ENCODE measurements around the gene RPTOR. TPM values are rescaled to one million over a fixed set of nuclear protein-coding genes. Genes with fewer than 3 reads are reported as not detected.

Gene RPTOR
- polyA plus RNA-seq, 1 donor (not counting 4 experiments of a cell fraction or from before 2014, with no cell fraction given): 4.0 TPM

- no peaks in the 10 kb centered on the region for H3K27me3 ChIP-seq (ENCODE audit: control insufficient read depth, extremely low read depth, insufficient read depth, low read length)
- TF ChIP-seq EZH2 (IDR thresholded peaks at IDR 0.05; ENCODE audit: low read length) (no peak), CTCF (optimal IDR thresholded peaks at IDR 0.05 in 1 of 3, IDR thresholded peaks at IDR 0.05 in 1 of 3, conservative IDR thresholded peaks at IDR 0.05 in 1 of 3; ENCODE audit: extremely low read depth in 1 of 3, insufficient read depth in 2 of 3, low read length in 3 of 3) (no peak)
- peak; percentile 95 for FAIRE-seq
Observed at GRCh38 chr17:80832888-80833583, 288.4 kb downstream of the RPTOR start.

GRCh38 chr17:80833952-80834892, 289.6 kb downstream of the RPTOR start:
- no peaks in the 10 kb centered on the region for H3K79me2 ChIP-seq (ENCODE audit: control insufficient read depth, insufficient read depth, low read length)
- peaks cover 15% of the 10 kb centered on the region for H3K4me1 ChIP-seq (ENCODE audit: control insufficient read depth, extremely low read depth, insufficient read depth, low read length)
- no peak overlapping the region for H3K4me2 ChIP-seq (ENCODE audit: control insufficient read depth, extremely low read depth, insufficient read depth, low read depth, low read length)
- H2AFZ ChIP-seq (ENCODE audit: control insufficient read depth, low read length): no peak overlapping the region
- DNase-seq (ENCODE audit: low read depth, low spot score) (no peak), FAIRE-seq (no peak)
- H3K9ac ChIP-seq (ENCODE audit: control insufficient read depth, extremely low read depth, insufficient read depth, low read length): no peak overlapping the region
- H3K4me3 ChIP-seq (ENCODE audit: control insufficient read depth in 2 of 3, extremely low read depth in 1 of 3, insufficient read depth in 2 of 3, low read depth in 1 of 3, low read length in 3 of 3): no peak overlapping the region
- no peaks in the 10 kb centered on the region for H3K27me3 ChIP-seq (ENCODE audit: control insufficient read depth, extremely low read depth, insufficient read depth, low read length)
- H3K9me1 ChIP-seq (ENCODE audit: control insufficient read depth, extremely low read depth, insufficient read depth, low read length): no peaks in the 10 kb centered on the region
- H4K20me1 ChIP-seq (ENCODE audit: control insufficient read depth, extremely low read depth, insufficient read depth, low read length): no peaks in the 10 kb centered on the region
- H3K9me3 ChIP-seq (ENCODE audit: control insufficient read depth, low read depth, low read length): no peaks in the 10 kb centered on the region
- no peak overlapping the region for H3K27ac ChIP-seq (ENCODE audit: control insufficient read depth, insufficient read depth, low read length)
- no peak for TF ChIP-seq EZH2 (IDR thresholded peaks at IDR 0.05; ENCODE audit: low read length)
- TF ChIP-seq CTCF (optimal IDR thresholded peaks at IDR 0.05 in 1 of 3, IDR thresholded peaks at IDR 0.05 in 1 of 3, conservative IDR thresholded peaks at IDR 0.05 in 1 of 3; ENCODE audit: extremely low read depth in 1 of 3, insufficient read depth in 2 of 3, low read length in 3 of 3): no peak
- dilution Hi-C loops (cut with MboI; ENCODE audit: extremely low pct_ligation_motif_present, low sequenced_read_pairs): no loop called here
- peaks cover 0 to 7% of the 10 kb centered on the region in 2 experiments for H3K36me3 ChIP-seq (ENCODE audit: control insufficient read depth in 2 of 2, extremely low read depth in 1 of 2, insufficient read depth in 2 of 2, low read length in 2 of 2)

More at GRCh38 chr17:80832888-80833583, 288.4 kb downstream of the RPTOR start:
- Histone ChIP-seq H3K9me1 (ENCODE audit: control insufficient read depth, extremely low read depth, insufficient read depth, low read length) (no peaks in the 10 kb centered on the region), H3K79me2 (ENCODE audit: control insufficient read depth, insufficient read depth, low read length) (no peaks in the 10 kb centered on the region), H3K36me3 (ENCODE audit: control insufficient read depth in 2 of 2, extremely low read depth in 1 of 2, insufficient read depth in 2 of 2, low read length in 2 of 2) (peaks cover 0 to 4% of the 10 kb centered on the region in 2 experiments), H3K9me3 (ENCODE audit: control insufficient read depth, low read depth, low read length) (no peaks in the 10 kb centered on the region), H3K4me2 (ENCODE audit: control insufficient read depth, extremely low read depth, insufficient read depth, low read depth, low read length) (peak overlapping the region; percentile 92), H3K9ac (ENCODE audit: control insufficient read depth, extremely low read depth, insufficient read depth, low read length) (peak overlapping the region; percentile 93), H3K4me1 (ENCODE audit: control insufficient read depth, extremely low read depth, insufficient read depth, low read length) (peaks cover 20% of the 10 kb centered on the region), H3K27ac (ENCODE audit: control insufficient read depth, insufficient read depth, low read length) (peak overlapping the region; percentile 93), H3K4me3 (ENCODE audit: control insufficient read depth in 2 of 3, extremely low read depth in 1 of 3, insufficient read depth in 2 of 3, low read depth in 1 of 3, low read length in 3 of 3) (peak overlapping the region; percentile 27 to 56 (median 41)), H2AFZ (ENCODE audit: control insufficient read depth, low read length) (peak overlapping the region; percentile 86), H4K20me1 (ENCODE audit: control insufficient read depth, extremely low read depth, insufficient read depth, low read length) (no peaks in the 10 kb centered on the region)
- peak; percentile 86 for DNase-seq (ENCODE audit: low read depth, low spot score)
- dilution Hi-C loops (cut with MboI; ENCODE audit: extremely low pct_ligation_motif_present, low sequenced_read_pairs): no loop called here

Data from keratinocyte (primary cell).